Measurements from ENCODE around the gene PDPK1.

DNA sequence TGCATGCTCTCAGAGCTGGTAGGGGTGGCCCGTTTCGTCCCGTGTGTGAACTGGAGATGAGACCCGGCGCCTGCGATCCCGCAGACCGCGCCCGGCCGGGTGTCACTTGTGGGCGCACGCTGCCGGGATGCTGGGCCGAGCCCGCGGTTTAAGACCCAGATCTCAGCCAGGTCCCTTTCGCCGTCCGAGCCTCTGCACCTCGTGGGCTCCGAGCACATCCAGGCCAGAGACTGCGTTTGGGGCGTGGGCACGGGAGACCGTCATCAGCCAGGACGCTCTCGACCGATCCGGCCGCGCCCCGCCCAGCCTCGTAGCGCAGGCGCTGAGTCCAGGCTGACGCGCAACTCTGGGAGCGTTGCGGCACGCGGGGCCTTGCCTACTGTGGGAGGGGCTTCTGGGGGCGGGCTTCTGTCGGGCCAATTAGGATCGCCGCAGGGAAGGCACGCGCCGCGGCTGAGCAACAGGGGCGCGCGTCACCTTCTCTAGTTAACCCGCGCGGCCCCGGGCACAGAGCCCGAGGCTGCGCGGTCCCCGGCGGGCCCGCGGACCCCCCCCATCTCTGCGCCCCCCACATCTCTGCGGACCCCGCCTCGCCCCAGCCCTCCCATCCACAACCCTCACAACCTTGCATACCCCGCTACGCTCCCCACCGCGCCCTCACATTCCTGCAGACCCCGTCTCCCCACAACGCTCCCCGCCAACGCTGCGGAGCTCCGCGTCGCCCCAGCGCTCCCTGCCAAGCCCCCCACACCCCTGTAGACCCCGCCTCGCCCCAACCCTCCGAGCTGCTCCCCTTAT, 5.9 kb upstream of the PDPK1 start:
- TF ChIP-seq CTCF (IDR thresholded peaks at IDR 0.05; ENCODE audit: poor library complexity) (no peak), EZH2 (IDR thresholded peaks at IDR 0.05; ENCODE audit: borderline replicate concordance) (no peak)
